Peyer's patch (tissue), 4 donors: ENCODE data around the gene TNNT3.

Source experiments
- CTCF ChIP-seq, 6 experiments: fragments of 450-650 bp in 4 of 6; fragments of 200-600 bp in 2 of 6; sonication (generic) in 1 of 6; IDR thresholded peaks; one replicate each; pipeline ENCODE4 v1.5.1; 2017 to 2019; ENCODE audit warnings: antibody characterized with exemption in 6 of 6, mild to moderate bottlenecking in 3 of 6, moderate library complexity in 1 of 6
- POLR2A ChIP-seq, 2 donors: fragments of 450-650 bp; IDR thresholded peaks; one replicate each; pipeline ENCODE4 v1.5.1; 2017; ENCODE audit warnings: antibody characterized with exemption in 2 of 2, mild to moderate bottlenecking in 2 of 2, moderate library complexity in 2 of 2

- TF ChIP-seq CTCF (IDR thresholded peaks at IDR 0.05) (no peak), POLR2A (IDR thresholded peaks at IDR 0.05) (no peak)
These were observed 33.4 kb downstream of the TNNT3 start for GRCh38 chr11:1952806-1953482.
